Measurements from ENCODE around the gene CRYGC.
"Not testable (repeated sequence)": the region's sequence is repeated elsewhere in the genome, so short reads cannot be mapped to it uniquely, and the experiment has no call there.

CRYGC gene

DNA sequence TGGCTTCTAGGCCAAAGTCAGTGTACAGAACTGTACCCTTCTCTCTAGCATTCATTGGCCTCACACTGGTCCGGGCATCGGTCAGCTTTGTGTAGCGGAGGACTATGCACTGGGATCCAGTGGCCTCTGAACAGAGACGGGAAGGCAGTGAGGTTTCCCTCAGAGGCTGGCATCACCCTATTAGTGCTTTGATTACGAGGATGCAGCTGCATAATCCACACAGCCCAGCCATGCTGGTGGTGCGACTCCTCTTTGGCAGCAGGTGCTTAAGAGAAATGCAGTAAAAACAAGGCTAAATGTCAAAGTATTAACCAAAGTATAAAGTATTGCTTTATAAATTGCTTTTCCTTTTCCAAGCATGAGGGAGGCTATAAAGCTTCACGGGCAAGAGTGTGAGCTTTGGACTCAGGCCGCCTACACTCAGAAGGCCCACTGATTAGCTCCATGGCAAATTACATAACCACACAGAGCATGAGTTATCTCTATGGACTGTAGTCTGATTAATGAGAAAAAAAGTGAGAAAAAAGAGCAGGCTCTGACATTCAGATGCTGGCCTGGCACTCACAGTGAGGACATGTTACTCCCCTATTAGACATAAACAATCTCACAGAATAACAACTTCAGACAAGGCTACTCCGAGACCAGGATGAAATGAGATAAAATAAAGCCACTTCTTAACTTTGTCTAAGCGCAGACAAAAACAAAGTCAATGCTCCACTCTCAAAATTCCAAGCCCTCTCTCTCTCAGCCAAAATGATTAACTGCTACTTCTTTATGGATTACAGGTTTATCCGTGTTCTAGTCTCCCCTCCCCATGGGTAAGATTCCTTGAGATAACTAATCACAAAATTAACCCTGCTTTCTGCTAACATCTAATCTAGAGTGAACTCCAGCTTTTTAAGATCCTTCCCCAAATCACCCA, 6.4 kb upstream of the CRYGC start:
- DNase-seq: no peak

DNA sequence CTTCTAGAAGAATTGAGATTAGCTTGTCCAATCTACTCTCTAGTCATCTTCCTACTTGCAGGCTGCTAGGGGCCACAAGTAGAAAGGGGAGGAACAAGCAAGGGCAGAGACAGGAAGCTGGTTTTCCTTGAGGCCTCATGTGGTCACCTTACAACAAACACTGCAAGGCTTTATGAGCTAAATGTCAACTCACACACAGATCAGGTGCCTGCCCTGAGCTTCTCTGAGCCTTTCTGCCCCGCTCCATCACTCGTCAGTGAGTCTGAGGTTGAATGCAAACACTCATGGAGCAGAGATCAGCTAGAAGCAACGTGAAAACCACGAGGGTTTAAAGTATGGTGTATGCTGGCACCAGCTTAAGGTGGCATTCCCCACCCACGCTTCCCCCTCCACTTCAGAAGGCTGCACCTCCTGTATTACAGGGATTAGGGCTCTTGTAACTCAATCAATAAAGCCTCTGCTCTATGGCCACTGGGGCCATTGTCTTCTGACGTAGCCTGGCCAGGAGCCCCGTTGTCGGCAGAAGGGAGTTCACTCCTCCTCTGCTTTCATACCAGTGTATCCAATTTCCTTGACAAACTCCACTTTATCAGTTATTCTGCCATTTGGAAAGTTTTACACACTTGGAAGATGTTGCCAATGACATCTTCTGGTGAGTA, 5.4 kb upstream of the CRYGC start:
- DNase-seq: no peak

DNA sequence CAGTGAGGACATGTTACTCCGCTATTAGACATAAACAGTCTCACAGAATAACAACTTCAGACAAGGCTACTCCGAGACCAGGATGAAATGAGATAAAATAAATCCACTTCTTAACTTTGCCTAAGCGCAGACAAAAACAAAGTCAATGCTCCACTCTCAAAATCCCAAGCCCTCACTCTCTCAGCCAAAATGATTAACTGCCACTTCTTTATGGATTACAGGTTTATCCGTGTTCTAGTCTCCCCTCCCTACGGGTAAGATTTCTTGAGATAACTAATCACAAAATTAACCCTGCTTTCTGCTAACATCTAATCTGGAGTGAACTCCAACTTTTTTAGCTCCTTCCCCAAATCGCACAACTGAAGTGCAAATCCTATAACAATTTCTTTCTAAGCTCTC, 1.1 kb upstream of the CRYGC start:
- DNase-seq: no peak

DNA sequence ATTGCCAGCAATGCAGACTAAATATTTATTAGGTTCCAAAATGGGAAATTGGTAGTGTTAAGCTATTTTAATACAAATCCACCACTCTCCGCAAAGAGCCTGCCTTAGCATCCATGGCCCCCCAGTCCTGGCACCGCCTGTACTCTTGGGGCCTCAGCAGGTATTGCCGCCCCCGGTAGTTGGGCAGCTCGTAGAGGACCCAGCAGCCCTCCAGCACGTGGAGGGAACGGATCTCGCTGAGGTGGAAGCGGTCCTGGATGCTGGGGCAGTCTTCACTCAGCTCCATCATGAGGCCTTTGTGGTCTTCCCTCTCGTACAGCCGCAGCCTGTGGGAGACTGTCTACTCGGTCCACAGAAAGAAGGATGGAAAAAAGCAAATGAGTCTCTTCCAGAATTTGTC, 1.5 kb downstream of the CRYGC start:
- no peak for DNase-seq

DNA sequence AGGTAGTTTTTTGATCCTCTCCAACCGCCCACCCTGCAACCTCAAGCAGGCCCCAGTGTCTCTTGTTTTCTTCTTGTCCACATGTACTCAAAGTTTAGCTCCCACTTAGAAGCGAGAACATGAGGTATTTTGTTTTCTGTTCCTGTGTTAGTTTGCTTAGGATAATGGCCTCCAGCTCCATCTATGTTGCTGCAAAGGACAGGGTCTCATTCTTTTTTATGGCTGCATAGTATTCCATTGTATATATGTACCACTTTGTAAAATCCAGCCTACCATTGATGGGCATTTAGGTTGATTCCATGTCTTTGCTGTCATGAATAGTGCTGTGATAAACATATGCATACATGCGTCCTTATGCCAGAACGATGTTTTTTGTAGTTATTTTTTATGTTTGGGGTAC, 2.5 kb downstream of the CRYGC start:
- DNase-seq: no peak

DNA sequence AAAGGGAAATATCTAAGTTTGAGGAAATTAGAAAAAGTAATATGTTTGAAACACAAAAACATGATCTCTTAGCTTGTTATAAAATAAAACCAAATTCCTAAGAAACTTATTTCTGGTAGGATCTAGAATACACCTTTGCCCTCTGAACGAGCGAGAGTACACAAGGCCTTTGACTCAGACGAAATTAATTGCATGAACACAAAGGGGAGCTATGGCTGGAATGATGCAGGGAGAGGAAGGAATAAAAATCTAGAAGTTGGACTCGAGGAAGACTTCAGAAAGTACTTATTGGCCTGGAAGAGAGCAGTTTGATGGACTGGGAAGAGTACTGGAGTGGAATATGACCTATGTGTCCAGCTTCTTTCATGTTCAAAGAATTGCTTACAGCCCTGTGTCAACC, 4.4 kb downstream of the CRYGC start:
- DNase-seq: no peak

DNA sequence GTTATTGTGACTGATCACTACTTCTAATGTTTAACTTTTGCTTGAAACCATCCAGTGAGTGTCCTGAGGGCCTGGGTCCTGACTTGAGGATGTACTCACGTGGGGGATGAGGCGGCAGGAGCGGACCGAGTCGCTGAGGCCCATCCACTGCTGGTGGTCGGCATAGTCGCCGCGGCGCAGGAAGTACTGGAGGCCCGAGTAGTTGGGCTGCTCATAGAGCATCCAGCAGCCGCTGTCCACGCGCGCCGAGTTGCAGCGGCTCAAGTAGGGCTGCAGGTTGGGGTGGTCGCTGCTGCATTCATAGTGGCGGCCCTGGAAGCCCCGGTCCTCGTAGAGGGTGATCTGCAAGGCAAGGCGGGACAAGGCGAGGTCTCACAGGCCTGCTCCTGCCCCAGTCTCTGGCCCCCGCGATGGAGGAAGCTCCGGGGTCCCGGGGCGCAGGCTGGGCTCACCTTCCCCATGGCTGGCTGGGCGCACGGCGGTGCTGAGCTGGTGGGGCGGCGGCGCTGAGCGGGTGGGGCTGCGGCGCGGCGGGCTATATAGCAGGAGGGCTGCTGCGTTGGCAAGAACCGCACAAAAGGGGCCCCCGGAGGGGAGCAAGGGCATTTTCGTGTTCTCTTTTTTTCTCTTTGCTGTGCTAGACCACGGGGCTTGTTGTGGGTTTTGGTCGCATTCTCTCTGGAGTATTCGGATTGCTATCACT, 5.5 kb downstream of the CRYGC start, which contains the start of gene CRYGD:
Gene CRYGD (minus strand): TSS at position 512 of the 703 bp plus-strand sequence. CDS start 51 bp downstream, at position 461.
- DNase-seq: not testable (repeated sequence)

DNA sequence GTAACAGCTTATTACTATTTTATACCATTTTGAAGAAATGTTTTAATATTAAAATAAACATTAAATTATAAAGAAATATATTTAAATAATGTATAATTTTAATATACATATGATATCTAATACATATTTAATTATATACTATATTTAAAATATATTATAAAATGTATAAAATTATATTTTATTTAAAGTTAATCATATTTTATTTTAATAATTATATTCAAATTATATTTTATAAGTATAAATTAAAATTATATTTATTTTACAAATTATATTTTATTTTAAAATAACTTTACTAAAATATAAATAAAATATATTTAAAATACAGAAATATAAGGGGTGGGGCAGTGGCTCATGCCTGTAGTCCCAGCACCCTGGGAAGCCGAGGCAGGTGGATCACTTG, 7.4 kb downstream of the CRYGC start:
- DNase-seq: no peak

DNA sequence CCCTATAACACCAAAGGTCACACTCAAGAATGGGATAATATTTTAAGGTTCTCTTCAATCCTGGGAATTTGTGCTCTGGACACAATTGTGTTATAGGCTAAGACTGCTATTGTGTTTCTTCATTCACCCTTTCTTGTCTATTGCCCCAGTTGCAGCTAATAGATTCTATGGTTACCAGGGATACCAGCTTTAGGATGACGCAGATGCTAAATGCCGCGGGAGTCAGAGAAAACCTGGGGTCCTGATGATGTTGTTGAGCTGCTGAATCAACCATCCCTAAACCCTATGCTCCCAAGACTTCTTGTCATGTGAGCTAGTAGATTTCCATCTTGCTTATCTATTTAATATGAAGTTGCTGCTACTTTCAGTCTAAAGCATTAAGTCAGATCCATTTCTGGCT, 10.7 kb downstream of the CRYGC start:
- DNase-seq: no peak

DNA sequence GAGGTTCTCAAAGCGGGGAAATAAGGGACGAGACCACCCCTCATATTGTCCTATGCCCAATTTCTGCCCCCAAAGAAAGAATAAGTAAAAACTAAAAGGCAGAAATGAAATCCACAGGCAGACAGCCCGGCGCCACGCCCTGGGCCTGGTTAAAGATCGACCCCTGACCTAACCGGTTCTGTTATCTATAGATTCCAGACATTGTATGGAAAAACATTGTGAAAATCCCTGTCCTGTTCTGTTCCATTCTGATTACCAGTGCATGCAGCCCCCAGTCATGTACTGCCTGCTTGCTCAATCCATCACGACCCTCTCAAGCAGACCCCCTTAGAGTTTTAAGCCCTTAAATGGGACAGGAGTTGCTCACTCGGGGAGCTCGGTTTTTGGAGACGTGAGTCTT, 12.2 kb downstream of the CRYGC start:
- DNase-seq: not testable (repeated sequence)

DNA sequence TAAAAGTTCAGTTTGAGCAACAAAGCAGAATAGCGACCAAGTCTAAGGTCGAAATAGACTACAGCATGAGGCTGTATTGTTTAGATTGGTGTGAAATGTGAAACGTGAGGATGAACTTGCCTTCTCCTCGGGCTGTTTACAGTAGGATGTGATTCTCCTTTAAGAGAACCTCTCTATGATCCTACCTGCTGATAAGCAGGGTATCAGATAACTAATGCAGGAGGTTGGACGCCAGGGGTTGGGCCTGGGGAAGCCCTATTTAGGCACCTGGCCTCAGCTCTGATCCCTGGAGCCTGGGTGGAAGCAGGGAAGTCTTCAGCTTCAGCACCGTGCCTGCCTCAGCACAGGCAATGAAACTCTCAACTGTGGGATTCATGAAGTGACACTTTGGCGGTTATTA, 16.7 kb downstream of the CRYGC start:
- no peak for DNase-seq

DNA sequence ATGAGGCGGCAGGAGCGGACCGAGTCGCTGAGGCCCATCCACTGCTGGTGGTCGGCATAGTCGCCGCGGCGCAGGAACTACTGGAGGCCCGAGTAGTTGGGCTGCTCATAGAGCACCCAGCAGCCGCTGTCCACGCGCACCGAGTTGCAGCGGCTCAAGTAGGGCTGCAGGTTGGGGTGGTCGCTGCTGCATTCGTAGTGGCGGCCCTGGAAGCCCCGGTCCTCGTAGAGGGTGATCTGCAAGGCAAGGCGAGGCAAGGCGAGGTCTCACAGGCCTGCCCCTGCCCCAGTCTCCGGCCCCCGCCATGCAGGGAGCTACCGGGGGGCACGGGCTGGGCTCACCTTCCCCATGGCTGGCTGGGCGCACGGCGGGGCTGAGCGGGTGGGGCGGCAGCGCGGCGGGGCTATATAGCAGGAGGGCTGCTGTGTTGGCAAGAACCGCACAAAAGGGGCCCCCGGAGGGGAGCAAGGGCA, 17.3 kb downstream of the CRYGC start:
- DNase-seq: not testable (repeated sequence)

DNA sequence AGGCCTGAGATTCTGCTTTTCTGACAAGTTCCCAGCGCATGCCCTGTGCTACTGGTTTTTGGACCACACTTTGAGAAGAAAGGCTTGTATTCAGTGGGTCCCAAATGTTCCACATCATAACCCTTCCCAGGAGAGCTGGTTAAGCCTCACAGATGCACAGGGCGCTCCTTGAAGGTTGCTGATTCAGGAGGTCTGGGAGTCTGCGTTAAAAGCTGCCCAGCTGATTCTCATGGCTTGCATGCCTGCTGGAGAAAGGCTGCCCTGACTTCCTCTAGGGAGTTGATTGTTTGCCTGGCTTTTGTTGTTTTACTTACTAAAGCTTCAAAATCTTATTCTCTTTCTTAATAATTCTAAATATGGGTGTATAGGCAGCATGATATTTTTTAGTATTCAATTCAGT, 26.0 kb downstream of the CRYGC start:
- no peak for DNase-seq

DNA sequence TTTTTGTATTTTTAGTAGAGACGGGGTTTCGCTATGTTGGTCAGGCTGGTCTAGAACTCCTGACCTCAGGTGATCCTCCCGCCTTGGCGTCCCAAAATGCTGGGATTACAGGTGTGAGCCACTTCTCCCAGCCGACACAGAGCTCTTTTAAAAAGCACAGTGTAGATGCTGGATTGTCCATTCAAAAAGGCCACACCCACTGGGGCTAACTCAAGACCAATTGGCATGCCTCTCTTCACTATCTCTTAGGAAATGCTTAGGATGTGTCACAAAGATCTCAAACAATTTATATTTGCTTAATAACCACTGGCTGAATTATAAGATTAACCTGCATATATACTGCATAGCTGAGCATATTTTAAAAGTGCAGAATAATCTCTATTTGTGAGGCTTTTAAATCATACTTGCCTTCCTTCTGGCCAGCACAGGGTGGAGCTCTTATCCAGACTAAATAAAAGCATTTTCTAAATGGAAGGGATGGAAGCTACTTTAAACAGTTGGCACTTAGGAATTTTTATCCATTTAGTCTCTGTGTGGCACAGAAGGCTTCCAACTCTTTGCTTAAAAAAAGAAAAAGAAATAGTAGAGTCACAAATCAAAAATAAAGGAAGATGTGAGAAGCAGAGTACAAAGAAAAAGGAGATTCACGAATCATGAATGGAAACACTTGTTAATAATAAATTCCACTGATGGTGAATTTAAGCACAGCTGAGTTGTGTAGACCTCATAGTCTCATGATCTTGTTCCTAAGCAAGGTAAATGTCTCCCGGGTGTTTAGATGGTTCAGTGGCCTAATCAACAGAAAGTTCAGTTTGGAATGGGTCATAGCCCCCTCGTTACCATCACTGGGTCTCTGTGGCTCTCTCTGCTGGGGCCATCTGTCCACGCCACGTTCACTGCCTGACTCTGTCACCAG, 27.7 kb downstream of the CRYGC start:
- no peak for DNase-seq

DNA sequence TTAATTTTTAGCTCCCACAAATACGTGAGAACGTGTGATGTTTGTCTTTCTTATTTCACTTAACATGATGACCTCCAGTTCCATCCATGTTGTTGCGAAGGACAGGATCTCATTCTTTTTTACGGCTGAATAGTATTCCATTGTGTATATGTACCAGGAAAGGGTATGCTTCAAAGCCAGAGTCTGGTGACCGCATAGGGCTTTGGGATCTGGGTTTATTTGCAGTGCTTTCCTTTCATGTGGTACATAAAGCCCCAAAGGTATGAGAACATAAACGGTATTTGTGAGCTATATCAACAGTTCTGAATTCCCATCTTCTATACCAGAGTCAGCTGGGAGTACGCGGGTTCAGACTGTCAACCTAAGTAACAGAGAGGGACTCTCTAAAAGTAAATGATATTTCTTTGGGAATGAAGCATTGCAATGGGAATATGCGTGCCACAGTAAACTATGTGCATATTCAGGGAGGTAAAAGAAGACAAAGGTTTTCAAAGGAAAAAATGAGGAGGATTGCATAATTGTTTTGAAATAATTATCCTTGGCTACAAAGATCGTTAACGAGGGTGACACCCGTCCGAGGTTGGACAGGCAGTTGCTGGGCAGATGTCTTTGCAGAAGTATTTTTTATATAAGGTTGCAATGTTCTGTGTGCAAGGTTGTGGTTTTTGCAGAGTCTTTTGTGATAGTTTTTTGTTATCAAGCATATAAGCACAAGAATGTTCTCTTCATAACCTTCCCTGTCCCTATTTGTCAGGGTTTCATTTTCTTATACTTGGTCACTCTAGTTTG, 29.8 kb downstream of the CRYGC start:
- DNase-seq: no peak

DNA sequence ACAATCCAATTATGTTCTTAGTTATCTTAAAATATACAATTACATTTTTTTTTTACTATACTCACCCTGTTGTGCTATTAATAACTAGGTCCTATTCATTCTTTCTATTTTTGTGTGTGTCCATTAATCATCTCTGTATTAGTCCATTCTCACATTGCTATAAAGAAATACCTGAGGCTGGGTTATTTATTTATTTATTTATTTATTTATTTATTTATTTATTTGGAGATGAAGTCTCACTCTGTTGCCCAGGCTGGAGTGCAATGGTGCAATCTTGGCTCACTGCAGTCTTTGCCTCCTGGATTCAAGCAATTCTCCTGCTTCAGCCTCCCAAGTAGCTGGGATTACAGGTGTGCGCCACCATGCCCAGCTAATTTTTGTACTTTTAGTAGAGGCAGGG, 30.9 kb downstream of the CRYGC start:
- not testable (repeated sequence) for DNase-seq

DNA sequence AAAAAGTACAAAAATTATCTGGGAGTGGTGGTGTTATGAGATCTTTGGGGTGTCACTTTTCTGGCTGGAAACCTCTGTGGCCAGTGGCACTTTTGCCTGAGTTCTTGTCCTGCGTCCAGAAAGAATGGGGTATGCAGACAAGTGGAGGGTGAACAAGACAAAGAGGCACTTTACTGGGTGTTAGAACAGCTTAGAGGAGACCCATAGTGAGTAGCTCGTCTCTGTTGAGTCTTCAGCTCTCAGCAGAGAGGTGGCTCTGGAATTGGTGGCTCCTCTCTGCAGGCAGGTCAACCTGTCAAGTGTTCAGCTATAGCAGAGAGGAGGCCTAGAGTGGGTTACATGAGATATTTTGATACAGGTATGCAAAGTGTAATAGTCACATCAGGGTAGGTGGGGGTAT, 31.4 kb downstream of the CRYGC start:
- DNase-seq: no peak

DNA sequence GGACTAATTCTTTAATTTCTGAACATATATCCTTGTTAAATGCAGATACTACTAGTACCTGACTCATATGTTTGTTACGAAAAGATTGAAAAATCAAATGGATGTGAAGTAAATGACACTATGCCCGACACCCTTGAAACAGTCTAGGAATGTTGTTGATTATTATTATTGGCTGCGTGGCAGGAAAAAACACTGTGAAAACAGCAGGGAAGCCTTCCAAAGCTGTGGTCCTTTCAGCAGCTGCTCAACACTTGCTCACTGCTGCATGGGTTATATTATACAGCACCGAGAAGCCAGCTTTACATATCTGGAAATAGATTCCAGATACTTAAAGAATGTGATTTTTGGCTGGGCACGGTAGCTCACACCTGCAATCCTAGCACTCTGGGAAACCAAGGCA, 31.8 kb downstream of the CRYGC start:
- no peak for DNase-seq

DNA sequence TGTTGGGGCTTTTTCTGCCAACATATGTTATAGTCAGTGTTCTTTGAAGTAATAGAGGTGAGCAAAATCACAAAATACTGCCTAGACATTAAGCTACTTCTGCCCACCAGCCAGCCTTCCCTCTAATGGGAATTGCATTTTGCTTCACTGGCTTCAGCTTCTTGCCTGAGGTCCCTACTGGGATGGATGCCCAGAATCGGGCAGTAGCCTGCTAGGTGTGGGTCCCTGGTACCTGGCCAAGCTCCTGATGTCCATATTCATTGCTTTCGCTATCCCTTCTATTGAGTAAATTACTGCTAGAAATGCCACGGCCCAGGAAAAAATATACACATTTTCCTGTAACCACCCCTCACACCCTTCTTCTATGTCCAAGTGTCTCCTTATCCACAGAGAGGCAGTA, 32.3 kb downstream of the CRYGC start:
- DNase-seq: no peak

DNA sequence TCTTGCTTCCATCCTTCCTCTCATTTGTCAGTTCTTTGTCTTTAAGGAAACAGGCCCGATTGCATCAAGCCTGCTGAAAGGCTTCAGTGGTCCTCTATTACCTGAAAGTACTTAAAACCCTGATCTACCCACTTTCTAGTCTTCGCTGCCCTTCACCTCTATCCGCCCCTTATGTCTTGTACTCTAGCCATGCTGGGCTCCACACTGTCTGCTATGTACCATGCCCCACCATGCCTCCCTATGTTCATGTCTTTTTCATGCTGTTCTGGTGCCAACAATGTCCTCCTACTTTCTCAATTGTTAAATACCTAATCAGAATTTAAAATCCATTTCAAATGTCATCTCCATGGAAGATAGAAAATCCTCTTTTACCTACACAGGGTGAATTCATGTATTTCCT, 33.5 kb downstream of the CRYGC start:
- DNase-seq: no peak

DNA sequence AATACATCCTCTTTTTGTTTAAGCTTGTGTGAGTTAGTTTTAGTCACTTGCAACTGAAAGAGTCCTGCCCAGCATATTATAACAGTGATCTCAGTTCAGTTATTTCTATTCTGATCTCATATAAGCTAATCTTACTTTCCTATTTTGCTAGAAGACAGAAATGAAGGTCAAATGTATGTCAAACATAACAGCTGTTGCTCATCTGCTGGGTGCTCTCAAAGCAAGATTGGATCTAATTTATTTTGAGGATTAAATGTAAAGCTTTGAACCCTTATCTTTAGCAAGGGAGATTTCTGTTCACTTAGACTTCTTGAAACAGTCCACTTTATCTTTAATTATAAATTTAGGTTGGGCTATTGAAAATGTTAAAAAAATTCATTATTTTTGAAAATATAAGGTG, 36.5 kb downstream of the CRYGC start:
- no peak for DNase-seq
